GM18861 (cell line): ENCODE measurements around the gene GH2.
"Not testable (repeated sequence)": the region's sequence is repeated elsewhere in the genome, so short reads cannot be mapped to it uniquely, and the experiment has no call there.

ENCODE experiments used
- ATAC-seq: cut with Tn5 transposase; IDR thresholded peaks from one replicate; pipeline ENCODE4 v1.9.1; 2021; ENCODE audit not compliant: unreplicated experiment

Gene GH2

GRCh38 chr17:63881935-63882601 lies at the start of gene GH2:
Gene GH2 (minus strand): TSS chr17:63881944. CDS start chr17:63881801, 143 bp downstream.
- no peak for ATAC-seq

- ATAC-seq = no peak
These were observed 49.3 kb upstream of the GH2 start for GRCh38 chr17:63930951-63931575.

GRCh38 chr17:63929860-63930766 lies 48.4 kb upstream of the GH2 start:
- ATAC-seq = no peak

GRCh38 chr17:63928966-63929695 lies 47.4 kb upstream of the GH2 start:
- ATAC-seq = no peak

GRCh38 chr17:63928172-63928666 lies 46.5 kb upstream of the GH2 start:
- ATAC-seq = no peak

GRCh38 chr17:63927464-63928171 lies 45.9 kb upstream of the GH2 start:
- no peak for ATAC-seq

- no peak for ATAC-seq
These were observed 44.4 kb upstream of the GH2 start for GRCh38 chr17:63926164-63926563.

- ATAC-seq = no peak
These were observed 43.9 kb upstream of the GH2 start for GRCh38 chr17:63925615-63926014.

GRCh38 chr17:63922402-63922801 lies 40.7 kb upstream of the GH2 start:
- ATAC-seq = not testable (repeated sequence)

- ATAC-seq = not testable (repeated sequence)
These were observed 39.0 kb upstream of the GH2 start for GRCh38 chr17:63920779-63921178.

GRCh38 chr17:63920050-63920449 lies 38.3 kb upstream of the GH2 start:
- ATAC-seq = not testable (repeated sequence)

GRCh38 chr17:63919311-63919723 lies 37.6 kb upstream of the GH2 start:
- ATAC-seq = no peak

- ATAC-seq = not testable (repeated sequence)
These were observed 37.1 kb upstream of the GH2 start, which contains the start of gene GH1 for GRCh38 chr17:63918789-63919305. Gene GH1 (minus strand): TSS chr17:63918839. CDS start chr17:63918776, 63 bp downstream.

- no peak for ATAC-seq
These were observed 36.6 kb upstream of the GH2 start for GRCh38 chr17:63918305-63918704.

GRCh38 chr17:63917646-63918045 lies 35.9 kb upstream of the GH2 start:
- ATAC-seq = no peak

GRCh38 chr17:63917206-63917605 lies 35.5 kb upstream of the GH2 start:
- not testable (repeated sequence) for ATAC-seq

GRCh38 chr17:63916566-63917185 lies 34.9 kb upstream of the GH2 start:
- ATAC-seq = no peak

GRCh38 chr17:63915753-63916152 lies 34.0 kb upstream of the GH2 start:
- ATAC-seq = not testable (repeated sequence)

- ATAC-seq = no peak
These were observed 32.7 kb upstream of the GH2 start for GRCh38 chr17:63914471-63914870.
